ENCODE data around the gene CDK5R2. TPM values are rescaled to one million over a fixed set of nuclear protein-coding genes. Genes with fewer than 3 reads are reported as not detected.

CDK5R2 gene
- total RNA-seq, 1 experiment from 2014 or later = 0.44 TPM

DNA sequence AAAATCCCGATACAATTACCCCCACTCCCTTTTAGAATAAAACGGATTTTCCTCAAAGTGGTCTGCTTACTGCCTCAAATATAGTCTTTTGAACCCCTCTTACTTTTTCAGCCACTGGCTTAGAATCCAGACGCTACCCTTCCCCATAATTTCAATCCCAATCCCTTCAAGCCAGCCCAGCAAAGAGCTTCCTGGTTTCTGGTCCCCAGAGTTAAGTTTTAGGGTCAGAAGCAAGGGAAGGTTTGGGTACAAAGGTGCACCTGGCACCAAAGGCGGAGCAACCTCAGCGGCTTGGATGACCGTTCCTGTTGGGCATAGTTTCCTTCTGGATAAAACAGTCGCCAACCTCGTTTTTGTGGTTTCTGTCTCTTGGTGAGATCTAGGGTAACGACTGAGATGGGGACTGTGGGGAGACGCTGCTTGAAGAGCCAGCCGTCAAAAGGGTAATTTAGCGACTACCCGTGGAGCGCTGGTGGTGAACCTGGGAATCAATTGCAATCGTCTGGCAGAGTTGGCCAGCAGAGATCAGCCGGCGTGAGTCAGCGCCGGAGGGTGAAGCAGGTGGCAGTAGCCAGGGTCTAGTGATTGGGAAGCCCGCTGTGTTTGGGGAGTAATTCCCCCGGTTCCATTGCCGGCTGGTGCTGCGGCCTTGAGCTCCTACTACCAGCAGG lies 23.9 kb downstream of the CDK5R2 start:
- 0 out of 2 replicates have a peak, but pooled peaks cover 8% of the 10 kb centered on the region for H3K27me3 ChIP-seq (ENCODE audit: insufficient read depth, low read length)

DNA sequence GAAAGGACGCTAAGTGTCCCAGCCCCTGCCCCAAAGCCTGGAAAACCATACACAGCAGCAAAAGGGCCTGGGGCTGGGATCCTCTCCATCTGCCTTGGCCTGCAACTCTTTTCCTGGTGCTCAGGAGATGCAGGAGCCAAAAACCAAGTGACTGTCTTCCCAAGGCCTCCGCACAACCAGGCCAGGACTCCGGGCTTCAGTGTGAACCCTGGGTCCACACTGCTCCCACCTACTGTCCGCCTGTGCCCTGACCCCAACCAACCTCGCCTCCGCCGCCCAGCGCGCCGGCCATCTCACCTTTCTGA lies 24.4 kb downstream of the CDK5R2 start:
- H3K27ac ChIP-seq (ENCODE audit: low read depth, low read length) = no peak overlapping the region
- no peak for DNase-seq (ENCODE audit: low read depth, low spot score)
- H3K9me2 ChIP-seq (ENCODE audit: insufficient read depth) = no peaks in the 10 kb centered on the region
- intact Hi-C loops (cut with micrococcal nuclease) = no loop called here
- H3K4me1 ChIP-seq (ENCODE audit: control insufficient read depth in 1 of 2, insufficient read depth in 2 of 2, low read length in 2 of 2) = peaks cover 0 to 10% of the 10 kb centered on the region in 2 experiments; a peak in 1 of 4 replicates
- H3K4me2 ChIP-seq (ENCODE audit: low read length) = no peak overlapping the region
- no peak for ATAC-seq
- H3K4me3 ChIP-seq (replicated peaks in 1 of 2; ENCODE audit: low read depth in 1 of 2, low read length in 2 of 2) = no peak overlapping the region
- no peaks in the 10 kb centered on the region for H4K20me1 ChIP-seq (ENCODE audit: insufficient read depth)
- POLR2A ChIA-PET = no interaction called here
- H3K9ac ChIP-seq (ENCODE audit: low read length) = no peak overlapping the region
- no peaks in the 10 kb centered on the region for H3K36me3 ChIP-seq (ENCODE audit: control insufficient read depth in 1 of 2, insufficient read depth in 2 of 2, low read length in 2 of 2)
- RAD21 ChIA-PET (ENCODE audit: low non-redundant PET in 1 of 2, low total read pairs in 2 of 2, uncharacterized antibody in 2 of 2, unreplicated experiment in 2 of 2) = no interaction called here
- TF ChIP-seq, protein P1, sequence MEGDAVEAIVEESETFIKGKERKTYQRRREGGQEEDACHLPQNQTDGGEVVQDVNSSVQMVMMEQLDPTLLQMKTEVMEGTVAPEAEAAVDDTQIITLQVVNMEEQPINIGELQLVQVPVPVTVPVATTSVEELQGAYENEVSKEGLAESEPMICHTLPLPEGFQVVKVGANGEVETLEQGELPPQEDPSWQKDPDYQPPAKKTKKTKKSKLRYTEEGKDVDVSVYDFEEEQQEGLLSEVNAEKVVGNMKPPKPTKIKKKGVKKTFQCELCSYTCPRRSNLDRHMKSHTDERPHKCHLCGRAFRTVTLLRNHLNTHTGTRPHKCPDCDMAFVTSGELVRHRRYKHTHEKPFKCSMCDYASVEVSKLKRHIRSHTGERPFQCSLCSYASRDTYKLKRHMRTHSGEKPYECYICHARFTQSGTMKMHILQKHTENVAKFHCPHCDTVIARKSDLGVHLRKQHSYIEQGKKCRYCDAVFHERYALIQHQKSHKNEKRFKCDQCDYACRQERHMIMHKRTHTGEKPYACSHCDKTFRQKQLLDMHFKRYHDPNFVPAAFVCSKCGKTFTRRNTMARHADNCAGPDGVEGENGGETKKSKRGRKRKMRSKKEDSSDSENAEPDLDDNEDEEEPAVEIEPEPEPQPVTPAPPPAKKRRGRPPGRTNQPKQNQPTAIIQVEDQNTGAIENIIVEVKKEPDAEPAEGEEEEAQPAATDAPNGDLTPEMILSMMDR (IDR thresholded peaks at IDR 0.05 in 2 of 3, conservative IDR thresholded peaks at IDR 0.05 in 1 of 3; ENCODE audit: borderline replicate concordance in 1 of 3, insufficient read depth in 1 of 3, low read depth in 2 of 3, low read length in 2 of 3) = no peak
- no peak for TF ChIP-seq FOSL1 (IDR thresholded peaks at IDR 0.05; ENCODE audit: low read depth)
- TF ChIP-seq, protein P2, sequence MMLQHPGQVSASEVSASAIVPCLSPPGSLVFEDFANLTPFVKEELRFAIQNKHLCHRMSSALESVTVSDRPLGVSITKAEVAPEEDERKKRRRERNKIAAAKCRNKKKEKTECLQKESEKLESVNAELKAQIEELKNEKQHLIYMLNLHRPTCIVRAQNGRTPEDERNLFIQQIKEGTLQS (IDR thresholded peaks at IDR 0.05) = no peak
- no peak overlapping the region for H2AFZ ChIP-seq (ENCODE audit: low read depth, low read length, poor library complexity, severe bottlenecking)
- CTCF ChIA-PET = no interaction called here
- H3K27me3 ChIP-seq (ENCODE audit: insufficient read depth, low read length) = 0 out of 2 replicates have a peak, but pooled peaks cover 8% of the 10 kb centered on the region
- H3K79me2 ChIP-seq (ENCODE audit: insufficient read depth, low read length) = no peaks in the 10 kb centered on the region
- BruUV-seq (replicated peaks) = no TSS peak
- no peaks in the 10 kb centered on the region for H3K9me3 ChIP-seq (ENCODE audit: control insufficient read depth in 1 of 2, insufficient read depth in 1 of 2, low read depth in 1 of 2, low read length in 2 of 2)

More for the DNA sequence above, 23.9 kb downstream of the CDK5R2 start:
- Histone ChIP-seq H3K4me2 (ENCODE audit: low read length) (no peak overlapping the region), H3K79me2 (ENCODE audit: insufficient read depth, low read length) (no peaks in the 10 kb centered on the region), H4K20me1 (ENCODE audit: insufficient read depth) (no peaks in the 10 kb centered on the region), H3K4me3 (replicated peaks in 1 of 2; ENCODE audit: low read depth in 1 of 2, low read length in 2 of 2) (no peak overlapping the region), H3K9ac (ENCODE audit: low read length) (no peak overlapping the region), H3K9me2 (ENCODE audit: insufficient read depth) (no peaks in the 10 kb centered on the region), H3K27ac (ENCODE audit: low read depth, low read length) (no peak overlapping the region), H3K4me1 (ENCODE audit: control insufficient read depth in 1 of 2, insufficient read depth in 2 of 2, low read length in 2 of 2) (peaks cover 0 to 10% of the 10 kb centered on the region in 2 experiments; a peak in 1 of 4 replicates), H2AFZ (ENCODE audit: low read depth, low read length, poor library complexity, severe bottlenecking) (no peak overlapping the region), H3K9me3 (ENCODE audit: control insufficient read depth in 1 of 2, insufficient read depth in 1 of 2, low read depth in 1 of 2, low read length in 2 of 2) (no peaks in the 10 kb centered on the region), H3K36me3 (ENCODE audit: control insufficient read depth in 1 of 2, insufficient read depth in 2 of 2, low read length in 2 of 2) (no peaks in the 10 kb centered on the region)
- CTCF ChIA-PET = no interaction called here
- RAD21 ChIA-PET (ENCODE audit: low non-redundant PET in 1 of 2, low total read pairs in 2 of 2, uncharacterized antibody in 2 of 2, unreplicated experiment in 2 of 2) = no interaction called here
- POLR2A ChIA-PET = no interaction called here
- no peak for DNase-seq (ENCODE audit: low read depth, low spot score)
- no peak for ATAC-seq
- TF ChIP-seq, protein P2 (IDR thresholded peaks at IDR 0.05) = no peak
- TF ChIP-seq ZFX (IDR thresholded peaks at IDR 0.05) (no peak), ELF1 (IDR thresholded peaks at IDR 0.05; ENCODE audit: borderline replicate concordance, low read depth) (no peak), RAD21 (IDR thresholded peaks at IDR 0.05; ENCODE audit: low read depth) (no peak), TCF7L2 (IDR thresholded peaks at IDR 0.05; ENCODE audit: borderline replicate concordance, extremely low read depth, insufficient read depth, insufficient read length) (no peak), YY1 (IDR thresholded peaks at IDR 0.05; ENCODE audit: extremely low read depth, insufficient replicate concordance, low read depth, low read length) (no peak)
- intact Hi-C loops (cut with micrococcal nuclease) = no loop called here
- BruUV-seq (replicated peaks) = no TSS peak

All from HCT116 (cell line).